Mesenteric fat pad (tissue), 1 donor: Measurements from ENCODE around the gene PPIL4. TPM values are rescaled to one million over a fixed set of nuclear protein-coding genes. Genes with fewer than 3 reads are reported as not detected.

Source experiments
- DNase-seq: peaks from one replicate; pipeline ENCODE4 v3.0.0-alpha.2; 2020; ENCODE audit warnings: low spot score
- long read RNA-seq: library from polyadenylated mRNA; unstranded; transcript quantifications from one replicate; pipeline ENCODE4 v2.0.0, GENCODE V29; 2020
- total RNA-seq: library from RNA; stranded (reverse); fragmentation: NEBNext Ultra II Directional; extraction: Animal tissue kit (Norgen Biotek cat#: 25700); gene quantifications from one replicate; pipeline ENCODE4 v1.2.1, GENCODE V29; 2021
- donor health status: DM: yes; HTN: yes; CAD: no.

PPIL4 gene, protein sequence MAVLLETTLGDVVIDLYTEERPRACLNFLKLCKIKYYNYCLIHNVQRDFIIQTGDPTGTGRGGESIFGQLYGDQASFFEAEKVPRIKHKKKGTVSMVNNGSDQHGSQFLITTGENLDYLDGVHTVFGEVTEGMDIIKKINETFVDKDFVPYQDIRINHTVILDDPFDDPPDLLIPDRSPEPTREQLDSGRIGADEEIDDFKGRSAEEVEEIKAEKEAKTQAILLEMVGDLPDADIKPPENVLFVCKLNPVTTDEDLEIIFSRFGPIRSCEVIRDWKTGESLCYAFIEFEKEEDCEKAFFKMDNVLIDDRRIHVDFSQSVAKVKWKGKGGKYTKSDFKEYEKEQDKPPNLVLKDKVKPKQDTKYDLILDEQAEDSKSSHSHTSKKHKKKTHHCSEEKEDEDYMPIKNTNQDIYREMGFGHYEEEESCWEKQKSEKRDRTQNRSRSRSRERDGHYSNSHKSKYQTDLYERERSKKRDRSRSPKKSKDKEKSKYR
- 23.0 TPM for total RNA-seq
- long read RNA-seq, transcript PPIL4-201 (13 exons, 2,232 nt) = major isoform, 30 of 49 reads
- long read RNA-seq, partial matches to known transcripts = 9 of 49 reads
- long read RNA-seq, other reads (novel, unspliced or antisense) = 10 of 49 reads

DNA sequence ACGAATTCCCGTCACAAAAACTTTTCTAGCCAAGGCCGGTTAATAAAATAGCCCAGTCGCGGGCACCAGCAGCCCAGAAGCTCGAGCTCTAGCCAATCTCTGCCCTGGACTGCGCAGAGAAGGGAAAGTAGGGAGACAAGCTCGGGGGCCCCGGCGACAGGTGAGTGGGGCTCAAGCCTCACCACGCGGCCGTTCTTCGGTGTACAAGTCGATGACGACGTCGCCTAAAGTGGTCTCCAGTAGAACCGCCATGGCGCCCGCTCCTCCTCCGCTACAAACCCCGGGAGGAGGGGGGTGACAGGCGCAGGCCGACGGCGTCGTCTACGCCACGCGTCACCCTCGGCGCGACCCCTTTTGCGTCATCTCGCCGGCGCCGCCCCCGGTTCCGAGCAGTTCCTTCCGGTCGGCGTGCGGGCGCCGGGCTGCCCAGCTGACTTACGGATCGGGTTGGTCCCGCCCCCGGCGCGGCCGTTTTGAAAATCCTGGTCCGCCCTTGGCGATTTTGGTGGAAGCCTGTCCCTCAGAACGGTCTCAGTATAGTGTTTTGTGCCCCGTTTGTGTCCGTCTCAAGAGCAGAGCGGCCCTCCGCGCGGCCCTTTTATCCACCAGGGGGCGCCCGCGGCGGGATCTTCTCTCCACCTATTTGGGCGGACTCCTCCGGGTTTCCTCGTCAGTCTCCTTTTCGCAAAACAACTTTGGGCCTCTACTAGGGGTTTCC, at the start of gene PPIL4:
Gene PPIL4 (minus strand): TSS at position 290 of the 718 bp plus-strand sequence. CDS start 38 bp downstream, at position 252.
- DNase-seq = peak; percentile 100

DNA sequence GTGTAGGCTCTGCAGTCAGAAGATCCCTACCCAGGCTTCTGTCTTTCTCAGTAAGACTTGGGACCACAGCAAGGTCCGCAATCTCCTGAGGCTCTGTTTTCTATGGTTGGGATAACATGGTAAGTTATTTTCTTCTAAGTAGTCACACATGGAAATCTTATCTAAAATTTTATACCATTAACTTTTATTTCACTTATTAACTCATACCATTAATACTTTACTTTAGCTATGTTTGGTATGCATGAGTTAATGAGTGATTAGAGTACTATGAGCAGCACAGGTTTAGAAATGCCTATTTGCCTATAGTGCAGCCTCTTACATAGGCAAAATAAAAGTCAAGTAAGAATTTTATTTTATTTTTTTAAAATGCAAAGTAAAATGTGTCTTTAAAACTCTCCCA, 47.6 kb upstream of the PPIL4 start:
- DNase-seq = no peak

DNA sequence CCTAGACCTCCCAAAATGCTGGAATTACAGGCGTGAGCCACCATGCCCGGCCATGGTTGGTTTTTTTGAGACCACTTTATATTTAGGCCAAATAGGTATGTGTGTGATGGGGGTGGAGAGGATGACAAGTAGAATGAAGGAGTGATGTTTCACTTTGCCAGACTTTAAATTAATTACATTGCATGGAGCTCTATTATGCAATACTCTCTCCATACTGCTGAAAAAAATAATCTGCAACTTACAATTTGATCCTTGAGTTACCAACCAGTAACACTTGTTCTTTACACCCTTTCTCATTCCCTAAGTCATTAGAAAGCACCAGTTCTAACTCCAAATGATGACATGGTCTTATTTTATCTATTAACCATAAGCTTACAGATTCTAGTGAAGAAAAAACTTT, 47.1 kb upstream of the PPIL4 start:
- no peak for DNase-seq

DNA sequence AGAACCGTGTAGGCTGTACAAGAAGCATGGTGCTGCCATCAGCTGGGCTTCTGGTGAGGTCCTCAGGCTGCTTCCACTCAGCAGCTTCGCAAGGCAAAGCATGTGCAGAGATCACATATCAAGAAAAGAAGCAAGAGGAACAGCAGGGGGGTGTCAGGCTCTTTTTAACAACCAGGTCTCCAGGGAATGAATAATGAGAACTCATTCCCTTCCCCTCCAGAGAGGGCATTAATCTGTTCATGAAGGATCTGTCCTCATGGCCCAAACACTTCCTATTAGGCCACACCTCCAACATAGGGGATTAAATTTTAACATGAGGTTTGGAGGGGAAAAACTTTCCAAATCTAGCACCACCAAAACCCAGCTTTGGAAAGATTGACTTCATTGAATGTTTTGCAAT, 40.3 kb upstream of the PPIL4 start:
- DNase-seq = no peak

DNA sequence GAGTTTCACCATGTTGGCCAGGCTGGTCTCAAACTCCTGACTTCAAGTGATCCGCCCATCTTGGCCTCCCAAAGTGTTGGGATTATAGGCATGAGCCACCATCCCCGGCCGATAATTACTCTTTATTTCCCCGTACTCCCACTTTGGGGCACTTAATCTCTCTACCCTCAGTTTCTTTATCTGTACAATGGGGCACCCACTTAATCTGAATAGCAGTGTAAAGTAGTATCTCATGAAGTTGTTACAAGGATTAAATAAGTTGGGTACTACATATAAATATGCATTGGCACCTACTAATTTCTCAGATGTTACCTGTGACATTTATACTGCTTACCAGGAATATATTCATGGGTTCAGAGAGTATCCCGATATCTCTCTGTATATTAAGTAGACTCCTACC, 35.5 kb upstream of the PPIL4 start:
- no peak for DNase-seq

DNA sequence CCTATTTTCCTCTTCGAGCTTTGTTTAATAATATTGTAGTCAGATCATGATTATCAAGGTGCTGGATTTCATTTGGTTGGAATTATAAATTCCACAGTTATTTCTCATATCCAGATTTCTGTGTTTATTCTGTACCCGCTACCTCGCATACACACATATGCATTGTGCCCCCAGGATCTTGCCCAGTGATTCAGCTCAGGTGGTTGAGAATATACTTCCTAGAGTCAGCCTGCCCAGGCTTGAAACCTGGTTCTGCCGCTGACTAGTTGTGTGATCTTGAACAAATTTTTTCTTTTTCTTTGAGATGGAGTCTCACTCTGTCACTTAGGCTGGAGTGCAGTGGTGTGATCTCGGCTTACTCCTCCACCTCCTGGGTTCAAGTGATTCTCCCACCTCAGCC, 35.0 kb upstream of the PPIL4 start:
- DNase-seq = no peak

DNA sequence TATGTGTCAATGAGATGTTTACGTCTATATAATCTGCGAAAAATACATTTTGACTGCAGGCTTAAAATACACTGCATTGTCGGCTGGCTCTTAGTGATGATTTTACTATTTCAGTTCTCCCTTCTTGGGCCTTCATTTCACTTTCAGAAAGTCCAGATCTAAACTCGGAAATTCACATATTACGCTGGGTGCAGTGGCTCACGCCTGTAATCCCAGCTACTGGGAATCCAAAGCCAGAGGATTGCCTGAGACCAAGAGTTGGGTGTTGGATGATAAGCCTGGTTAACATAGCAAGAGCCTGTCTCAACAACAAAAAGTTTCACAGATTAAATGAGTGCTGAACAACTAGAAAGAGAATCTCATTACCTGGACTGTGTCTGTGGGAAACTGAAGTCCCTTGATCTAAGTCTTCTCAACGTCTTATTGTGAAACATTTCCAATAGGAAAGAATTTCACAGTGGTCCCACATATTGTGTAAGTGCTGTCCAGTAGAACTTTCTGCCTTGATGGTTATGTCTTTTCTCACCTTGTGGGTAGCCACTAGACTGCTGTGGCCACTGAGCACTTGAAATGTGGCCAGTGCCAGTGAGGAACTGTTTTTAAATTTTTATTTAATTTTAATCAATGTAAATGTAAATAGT, 22.2 kb upstream of the PPIL4 start:
- no peak for DNase-seq

DNA sequence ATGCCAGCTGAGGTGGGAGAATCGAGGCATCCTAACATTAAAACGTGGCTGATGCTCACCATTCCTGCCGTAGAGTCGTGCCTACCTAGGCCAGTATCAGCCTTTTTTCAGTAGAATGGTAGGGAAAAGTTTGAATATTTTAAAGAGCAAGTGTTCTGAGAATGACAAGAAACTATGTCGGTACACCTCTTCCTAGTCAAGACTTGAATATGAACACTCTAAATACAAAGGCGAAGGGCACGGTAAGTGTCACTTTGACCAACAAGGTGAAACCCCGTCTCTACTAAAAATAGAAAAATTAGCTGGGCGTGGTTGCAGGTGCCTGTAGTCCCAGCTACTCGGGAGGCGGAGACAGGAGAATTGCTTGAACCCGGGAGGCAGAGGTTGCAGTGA, 21.3 kb upstream of the PPIL4 start:
- no peak for DNase-seq

DNA sequence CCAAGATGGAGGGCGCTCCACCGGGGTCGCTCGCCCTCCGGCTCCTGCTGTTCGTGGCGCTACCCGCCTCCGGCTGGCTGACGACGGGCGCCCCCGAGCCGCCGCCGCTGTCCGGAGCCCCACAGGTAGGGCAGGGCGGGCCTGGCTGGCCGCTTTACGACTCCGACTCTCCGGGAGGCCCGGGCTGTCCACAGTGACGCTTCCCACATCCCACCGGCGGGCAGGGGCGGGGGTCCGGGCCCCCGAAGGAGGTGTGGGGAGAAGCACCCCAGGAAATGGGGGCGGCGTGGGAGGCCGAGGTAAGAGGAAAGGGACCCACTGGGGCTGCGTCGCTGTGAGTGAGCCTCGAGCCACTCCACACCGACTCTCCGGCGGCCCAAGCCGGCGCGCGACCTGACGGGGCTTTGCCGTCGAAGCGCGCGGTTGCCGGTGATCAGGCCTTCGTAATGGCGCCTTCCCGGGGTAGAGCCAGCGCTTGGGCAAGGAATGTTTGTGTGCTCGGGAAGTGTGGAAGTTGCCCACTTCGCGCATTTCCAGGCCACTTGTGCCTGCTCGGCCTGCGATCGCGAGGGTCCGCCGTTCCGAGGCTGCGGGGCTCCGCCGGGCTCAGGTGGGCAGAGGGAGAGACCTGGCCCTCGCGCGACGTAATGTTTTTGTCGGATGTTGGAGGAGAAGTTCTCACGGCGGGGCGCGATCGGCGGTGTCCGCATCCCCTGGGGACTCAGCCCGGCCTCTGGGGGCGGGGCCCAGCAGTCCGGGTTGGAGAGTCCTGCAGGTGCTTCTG, 20.8 kb upstream of the PPIL4 start:
- no peak for DNase-seq

DNA sequence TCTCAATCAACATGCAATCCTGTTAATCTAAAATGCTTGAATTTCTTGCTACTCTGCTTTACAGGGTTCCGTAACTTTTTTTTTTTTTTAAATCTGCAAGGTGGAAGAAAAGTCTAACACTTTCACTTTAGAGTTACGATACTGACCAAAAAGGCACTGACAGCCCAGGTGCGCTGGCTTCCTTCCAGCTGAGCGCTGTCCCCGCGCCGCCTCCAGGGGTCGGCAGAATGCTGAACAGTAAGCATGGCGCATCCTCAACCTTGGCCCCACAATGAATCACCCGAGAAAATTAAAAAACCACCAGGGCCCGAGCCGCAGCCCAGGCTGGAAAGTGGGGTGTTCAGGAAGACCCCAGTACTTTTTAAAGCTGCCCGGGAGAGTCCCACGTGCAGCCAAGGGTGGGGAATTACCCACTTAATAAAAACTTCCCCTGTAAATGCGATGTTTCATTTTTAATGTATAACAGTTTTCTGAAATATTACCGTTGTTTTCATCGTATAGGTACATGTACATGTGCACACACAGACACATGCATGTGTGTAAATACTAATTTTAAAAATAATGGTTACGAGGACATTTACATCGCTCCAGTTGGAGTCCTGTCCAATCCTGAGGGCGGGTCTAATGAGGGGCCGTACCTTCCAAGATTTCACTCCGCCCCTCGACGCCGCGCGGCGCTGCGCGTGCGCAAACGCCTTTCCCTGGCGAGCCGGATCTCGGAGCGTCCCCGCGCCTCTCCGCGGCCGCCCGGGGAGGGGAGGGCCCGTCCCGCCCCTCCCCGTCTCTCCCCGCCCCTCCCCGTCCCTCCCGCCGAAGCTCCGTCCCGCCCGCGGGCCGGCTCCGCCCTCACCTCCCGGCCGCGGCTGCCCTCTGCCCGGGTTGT, 19.9 kb upstream of the PPIL4 start, which contains the start of gene GINM1:
Gene GINM1 (plus strand): TSS at position 849 of the 883 bp plus-strand sequence. CDS start 40 bp downstream, outside the sequence.
- peak; percentile 99 for DNase-seq

DNA sequence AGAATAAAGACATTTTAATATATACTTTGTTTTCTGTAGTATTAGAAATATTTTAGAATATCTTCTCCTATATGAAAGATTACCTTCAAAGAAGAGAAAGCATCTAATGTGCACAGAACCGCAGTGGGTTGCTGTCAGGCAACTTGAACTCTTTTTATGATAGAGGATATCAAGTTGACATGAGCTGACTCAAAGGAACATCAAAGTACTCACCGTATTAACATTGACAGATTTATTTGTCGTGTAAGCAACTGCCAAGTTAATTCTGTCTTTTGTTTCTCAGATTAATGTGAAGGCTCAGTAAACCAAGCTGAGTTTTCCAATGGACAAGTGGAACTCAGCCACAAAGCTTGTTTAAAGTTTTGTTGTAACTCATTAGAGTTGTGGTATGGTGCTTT, 18.1 kb upstream of the PPIL4 start:
- DNase-seq = no peak

DNA sequence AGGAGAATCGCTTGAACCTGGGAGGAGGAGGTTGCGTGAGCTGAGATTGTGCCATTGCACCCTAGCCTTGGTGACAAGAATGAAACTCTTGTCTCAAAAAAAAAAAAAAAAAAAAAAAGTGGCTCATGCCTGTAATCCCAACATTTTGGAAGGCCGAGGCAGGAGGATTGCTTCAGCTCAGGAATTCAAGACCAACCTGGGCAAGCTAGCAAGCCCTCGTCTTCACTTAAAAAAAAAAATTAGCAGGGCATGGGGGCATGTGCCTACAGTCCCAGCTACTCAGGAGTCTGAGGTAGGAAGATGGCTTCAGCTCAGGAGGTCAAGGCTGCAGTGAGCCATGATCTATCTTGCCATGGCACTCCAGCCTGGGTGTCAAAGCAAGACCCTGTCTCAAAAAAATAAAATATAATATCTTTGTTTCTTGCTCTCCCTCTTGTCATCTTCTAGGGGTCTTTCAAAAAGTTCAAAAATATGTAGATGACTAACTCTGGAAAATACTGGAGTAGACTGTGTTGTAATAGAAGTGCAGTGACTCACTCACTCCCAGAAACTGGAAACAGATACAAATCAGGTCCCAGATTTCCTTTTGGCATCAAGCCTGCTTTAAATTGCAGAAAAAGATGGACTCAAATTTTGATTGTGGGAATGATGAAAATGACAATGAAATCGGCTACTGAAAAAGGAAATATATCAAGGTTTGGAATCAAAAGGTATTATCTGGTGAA, 17.5 kb upstream of the PPIL4 start:
- DNase-seq = no peak

DNA sequence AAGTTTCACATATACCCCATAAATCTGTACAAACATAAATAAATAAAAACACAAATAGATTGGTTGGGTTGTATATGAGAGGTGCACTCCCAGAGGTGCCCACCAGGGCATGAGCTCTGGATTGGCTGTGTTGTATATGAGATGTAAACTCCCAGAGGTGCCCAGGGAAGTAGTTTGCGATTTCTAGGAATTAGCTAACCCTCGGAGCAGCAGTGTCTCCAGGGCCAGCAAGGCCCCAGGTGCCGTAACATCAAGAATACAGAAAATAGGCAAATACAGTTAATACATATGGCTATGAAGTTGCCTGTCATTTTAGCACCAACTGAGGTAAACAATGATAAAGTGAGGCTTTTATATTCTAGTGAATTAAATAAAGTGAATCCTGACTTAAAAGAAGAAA, 14.9 kb upstream of the PPIL4 start:
- DNase-seq = no peak

DNA sequence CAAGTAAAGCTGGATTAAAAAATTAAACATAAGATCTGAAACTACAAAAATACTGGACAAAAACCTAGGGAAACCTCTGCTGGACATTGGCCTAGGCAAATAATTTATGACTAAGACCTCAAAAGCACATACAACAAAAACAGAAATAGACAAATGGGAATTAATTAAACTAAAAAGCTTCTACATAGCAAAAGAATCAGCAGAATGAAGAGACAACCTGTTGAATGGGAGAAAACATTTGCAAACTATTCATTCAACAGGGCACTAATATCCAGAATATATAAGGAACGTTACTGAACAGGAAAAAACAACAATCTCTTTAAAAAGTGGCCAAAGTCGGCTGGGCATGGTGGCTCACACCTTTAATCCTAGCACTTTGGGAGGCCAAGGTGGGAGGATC, 13.5 kb upstream of the PPIL4 start:
- no peak for DNase-seq

DNA sequence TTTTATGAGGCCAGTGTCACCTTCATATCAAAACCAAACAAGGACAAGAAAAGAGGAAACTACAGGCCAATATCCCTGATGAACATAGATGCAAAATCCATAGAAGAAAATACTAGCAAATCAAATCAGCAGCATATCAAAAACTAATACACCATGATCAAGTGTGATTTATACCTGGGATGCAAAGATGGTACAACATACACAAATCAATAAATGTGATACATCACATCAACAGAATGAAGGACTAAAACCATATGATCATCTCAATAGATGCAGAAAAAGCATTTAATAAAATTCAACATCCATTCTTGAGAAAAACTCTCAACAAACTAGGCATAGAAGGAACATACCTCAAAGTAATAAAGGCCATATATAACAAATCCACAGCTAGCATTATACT, 12.2 kb upstream of the PPIL4 start:
- no peak for DNase-seq

DNA sequence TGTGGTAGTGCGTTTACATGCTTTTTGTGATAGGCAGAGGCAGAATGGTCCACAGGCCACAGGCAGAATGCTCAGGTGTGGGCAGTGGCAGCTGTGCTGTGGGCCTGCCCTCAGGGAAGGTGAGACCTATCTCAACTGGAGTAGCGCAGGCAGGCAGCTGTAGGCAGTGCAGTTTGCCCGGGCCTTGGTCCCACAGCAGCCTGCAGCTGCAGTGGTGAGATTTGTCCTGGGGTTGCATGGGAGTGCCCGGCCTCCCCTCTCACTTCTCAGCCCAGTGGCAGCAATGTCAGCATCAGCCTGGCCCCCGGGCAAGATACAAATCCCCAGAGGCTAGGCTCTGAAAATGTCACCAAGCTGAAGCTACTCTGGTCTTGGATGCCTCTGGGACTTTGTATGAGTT, 6.1 kb upstream of the PPIL4 start:
- DNase-seq = no peak

DNA sequence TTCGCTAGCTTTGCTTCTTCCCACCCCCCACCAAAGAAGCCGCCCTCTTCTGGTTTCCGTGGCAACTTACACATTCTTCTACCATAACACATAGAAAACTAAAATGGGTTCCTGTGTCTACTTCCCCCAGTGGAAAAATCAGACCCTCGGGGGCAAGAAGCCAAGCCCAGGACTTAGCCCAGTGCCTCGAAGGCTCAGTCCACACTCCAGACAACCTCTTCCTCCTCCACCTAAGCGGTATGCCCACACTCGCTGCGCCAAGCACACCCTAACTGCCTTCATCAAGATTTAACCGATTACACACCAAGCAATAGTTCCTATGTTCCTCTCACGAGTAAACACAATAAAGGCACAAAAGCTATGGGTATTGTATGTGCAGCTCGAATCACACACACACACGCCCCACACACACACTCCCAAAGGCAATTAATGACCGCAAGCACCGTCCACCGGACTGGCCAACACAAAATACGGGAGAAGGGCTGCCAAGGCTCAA, 537 bp downstream of the PPIL4 start:
- DNase-seq = no peak

DNA sequence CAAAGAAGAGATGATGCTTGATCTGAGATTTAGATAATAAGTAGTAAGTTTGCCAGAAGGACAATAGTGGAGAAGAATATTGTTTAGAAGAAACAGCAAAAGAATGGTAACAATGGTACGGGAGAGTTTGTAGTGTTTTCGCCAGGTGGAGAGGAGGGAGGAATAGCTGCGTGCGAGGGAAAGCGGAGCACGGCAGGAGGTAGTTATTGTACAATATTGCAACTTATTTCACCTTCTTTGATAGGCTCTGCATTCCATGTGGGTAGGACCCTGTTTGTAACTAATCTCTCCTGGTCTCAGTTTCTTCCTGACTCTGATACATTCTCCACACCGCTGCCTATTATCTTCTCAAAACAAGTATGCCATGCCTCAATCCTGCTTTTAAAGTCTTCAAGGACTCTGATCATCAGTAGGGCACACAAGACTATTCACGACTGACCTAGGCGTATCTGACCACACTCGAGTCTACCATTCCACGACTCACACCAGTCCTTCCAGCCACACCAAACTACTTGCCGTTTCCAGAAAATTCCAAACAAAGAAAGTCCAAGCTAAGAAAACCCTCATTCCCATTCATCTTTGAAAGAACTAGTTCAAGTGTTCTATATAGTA, 1.1 kb downstream of the PPIL4 start:
- no peak for DNase-seq

DNA sequence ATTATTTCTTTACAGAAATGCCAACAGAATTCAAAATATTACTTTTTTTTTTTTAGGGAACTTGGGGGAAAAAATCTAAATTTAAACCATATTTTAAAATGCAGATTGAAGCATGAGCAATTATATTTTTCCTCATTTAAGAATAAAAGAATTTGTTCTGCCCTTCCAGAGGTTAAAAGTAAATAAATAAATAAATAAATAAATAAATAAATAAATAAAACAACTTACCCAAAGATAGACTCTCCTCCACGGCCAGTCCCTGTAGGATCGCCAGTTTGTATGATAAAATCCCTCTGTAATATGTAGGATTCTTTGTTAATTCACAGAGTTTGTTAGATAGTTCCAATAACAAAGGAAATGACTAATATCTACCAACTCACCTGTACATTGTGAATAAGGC, 4.7 kb downstream of the PPIL4 start:
- no peak for DNase-seq
